ENCODE results near the gene KCNG2. TPM values are rescaled to one million over a fixed set of nuclear protein-coding genes. Genes with fewer than 3 reads are reported as not detected.

KCNG2 gene
- total RNA-seq, 1 donor from 2014 or later: not detected

GRCh38 chr18:79798999-79799370 is 1.2 kb downstream of the KCNG2 start:
- Mint-ChIP-seq H3K27me3 (ENCODE audit: low read depth) (peaks cover 70% of the 10 kb centered on the region), H3K27ac (ENCODE audit: unreplicated experiment) (no peak overlapping the region), H3K9me3 (no peaks in the 10 kb centered on the region), H3K36me3 (ENCODE audit: low read depth) (no peaks in the 10 kb centered on the region), H3K4me3 (peak overlapping the region; percentile 34), H3K4me1 (peaks cover 9% of the 10 kb centered on the region)
- DNase-seq (ENCODE audit: low read depth, low spot score): no peak
- TF ChIP-seq CTCF (conservative IDR thresholded peaks at IDR 0.05): no peak

- no peaks in the 10 kb centered on the region for H3K9me3 Mint-ChIP-seq
- no peak overlapping the region for H3K4me3 Mint-ChIP-seq
- H3K4me1 Mint-ChIP-seq: peaks cover 9% of the 10 kb centered on the region
- H3K27ac Mint-ChIP-seq (ENCODE audit: unreplicated experiment): no peak overlapping the region
- H3K36me3 Mint-ChIP-seq (ENCODE audit: low read depth): no peaks in the 10 kb centered on the region
- DNase-seq (ENCODE audit: low read depth, low spot score): no peak
- peaks cover 61% of the 10 kb centered on the region for H3K27me3 Mint-ChIP-seq (ENCODE audit: low read depth)
- no peak for TF ChIP-seq CTCF (conservative IDR thresholded peaks at IDR 0.05)
These were observed 2.1 kb downstream of the KCNG2 start for GRCh38 chr18:79799619-79800370.

- H3K4me3 Mint-ChIP-seq: no peak overlapping the region
- no peak for TF ChIP-seq CTCF (conservative IDR thresholded peaks at IDR 0.05)
- no peaks in the 10 kb centered on the region for H3K36me3 Mint-ChIP-seq (ENCODE audit: low read depth)
- no peak for DNase-seq (ENCODE audit: low read depth, low spot score)
- peaks cover 9% of the 10 kb centered on the region for H3K4me1 Mint-ChIP-seq
- peaks cover 54% of the 10 kb centered on the region for H3K27me3 Mint-ChIP-seq (ENCODE audit: low read depth)
- no peak overlapping the region for H3K27ac Mint-ChIP-seq (ENCODE audit: unreplicated experiment)
- H3K9me3 Mint-ChIP-seq: no peaks in the 10 kb centered on the region
These were observed 2.8 kb downstream of the KCNG2 start for GRCh38 chr18:79800371-79801180.

GRCh38 chr18:79801217-79801616 is 3.5 kb downstream of the KCNG2 start:
- peaks cover 9% of the 10 kb centered on the region for H3K4me1 Mint-ChIP-seq
- H3K4me3 Mint-ChIP-seq: no peak overlapping the region
- no peak for DNase-seq (ENCODE audit: low read depth, low spot score)
- H3K27me3 Mint-ChIP-seq (ENCODE audit: low read depth): peaks cover 47% of the 10 kb centered on the region
- TF ChIP-seq CTCF (conservative IDR thresholded peaks at IDR 0.05): no peak
- H3K36me3 Mint-ChIP-seq (ENCODE audit: low read depth): no peaks in the 10 kb centered on the region
- H3K27ac Mint-ChIP-seq (ENCODE audit: unreplicated experiment): no peak overlapping the region
- no peaks in the 10 kb centered on the region for H3K9me3 Mint-ChIP-seq

- no peak overlapping the region for H3K4me3 Mint-ChIP-seq
- H3K27me3 Mint-ChIP-seq (ENCODE audit: low read depth): peaks cover 43% of the 10 kb centered on the region
- H3K27ac Mint-ChIP-seq (ENCODE audit: unreplicated experiment): no peak overlapping the region
These were observed 3.9 kb downstream of the KCNG2 start for GRCh38 chr18:79801641-79802040.

More at GRCh38 chr18:79801641-79802040, 3.9 kb downstream of the KCNG2 start:
- Mint-ChIP-seq H3K36me3 (ENCODE audit: low read depth) (no peaks in the 10 kb centered on the region), H3K9me3 (no peaks in the 10 kb centered on the region), H3K4me1 (peaks cover 9% of the 10 kb centered on the region)
- DNase-seq (ENCODE audit: low read depth, low spot score): no peak
- TF ChIP-seq CTCF (conservative IDR thresholded peaks at IDR 0.05): no peak
